VCaP (cell line): ENCODE data around the gene PRMT7.
"Not testable (repeated sequence)": the region's sequence is repeated elsewhere in the genome, so short reads cannot be mapped to it uniquely, and the experiment has no call there.

ENCODE experiments used
- H3K27ac ChIP-seq: fragments of 450-650 bp; 2 replicates; pipeline ENCODE4 v1.5.1; 2017
- CTCF ChIP-seq: fragments of 450-650 bp; conservative IDR thresholded peaks from 2 replicates; pipeline ENCODE4 v1.5.1; 2017; ENCODE audit warnings: mild to moderate bottlenecking, moderate library complexity

PRMT7 gene

GRCh38 chr16:68285683-68286082 is 25.1 kb upstream of the PRMT7 start:
- no peak overlapping the region for H3K27ac ChIP-seq
- no peak for TF ChIP-seq CTCF

GRCh38 chr16:68286153-68287074 is 24.4 kb upstream of the PRMT7 start:
- no peak overlapping the region for H3K27ac ChIP-seq
- TF ChIP-seq CTCF, result no peak

GRCh38 chr16:68287276-68288251 is 23.3 kb upstream of the PRMT7 start:
- H3K27ac ChIP-seq, result no peak overlapping the region
- no peak for TF ChIP-seq CTCF

- no peak for TF ChIP-seq CTCF
- H3K27ac ChIP-seq, result no peak overlapping the region
Observed at GRCh38 chr16:68288252-68288650, 22.6 kb upstream of the PRMT7 start.

- not testable (repeated sequence) for H3K27ac ChIP-seq
Observed at GRCh38 chr16:68288796-68289195, 22.0 kb upstream of the PRMT7 start.

- no peak overlapping the region for H3K27ac ChIP-seq
- no peak for TF ChIP-seq CTCF
Observed at GRCh38 chr16:68289202-68289601, 21.6 kb upstream of the PRMT7 start.

GRCh38 chr16:68289621-68290329 is 21.0 kb upstream of the PRMT7 start:
- no peak overlapping the region for H3K27ac ChIP-seq
- no peak for TF ChIP-seq CTCF
